ENCODE measurements around the gene MEI1.

MEI1 gene

DNA sequence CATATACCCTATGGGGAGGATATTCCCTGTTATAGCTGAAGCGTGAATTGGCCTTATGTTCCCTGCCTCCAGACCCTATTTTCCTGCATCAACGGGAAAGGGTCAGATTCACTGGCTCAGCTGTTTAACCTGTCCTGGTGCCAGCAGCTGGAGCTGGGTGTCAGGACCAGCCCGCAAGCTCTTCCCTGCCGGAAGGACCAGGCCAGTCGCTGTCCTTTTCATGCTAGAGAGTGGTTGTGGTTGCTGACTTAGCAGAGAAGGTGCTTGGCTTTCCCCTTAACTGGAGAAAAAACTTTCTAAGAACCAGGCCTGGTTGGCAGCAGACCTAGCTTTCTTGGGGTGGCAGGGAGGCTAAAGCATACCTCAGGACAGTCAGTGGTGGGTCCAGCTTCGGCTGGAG lies 128.4 kb downstream of the MEI1 start:
- Histone ChIP-seq H3K4me1 (ENCODE audit: insufficient read depth, low read length, poor library complexity, severe bottlenecking) (peaks cover 33% of the 10 kb centered on the region), H4K20me1 (ENCODE audit: insufficient read depth, low read length, poor library complexity, severe bottlenecking) (no peaks in the 10 kb centered on the region)

DNA sequence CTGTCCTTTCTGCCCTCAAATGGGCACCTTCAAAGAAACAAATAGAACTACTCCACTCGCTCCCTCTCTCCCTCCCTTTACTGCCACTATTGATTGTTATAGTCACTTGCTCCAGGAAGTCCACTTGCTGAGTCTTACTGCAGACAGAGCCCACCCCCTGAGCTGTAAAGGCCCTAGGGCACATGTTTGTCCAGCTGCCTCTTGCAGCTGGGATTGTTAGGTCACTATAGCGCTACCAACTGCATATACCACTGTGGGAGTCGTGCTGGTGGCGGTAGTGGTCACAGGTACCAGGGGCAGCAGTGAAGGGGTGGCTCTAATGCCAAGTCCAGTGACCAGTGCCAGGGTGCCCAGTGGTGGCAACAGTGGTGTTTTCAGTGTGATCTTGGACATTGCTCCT lies 129.2 kb downstream of the MEI1 start:
- Histone ChIP-seq H3K4me2 (ENCODE audit: low read depth, low read length, poor library complexity, severe bottlenecking) (no peak overlapping the region), H3K27me3 (ENCODE audit: insufficient read depth, low read length, poor library complexity, severe bottlenecking) (no peaks in the 10 kb centered on the region), H2AFZ (ENCODE audit: low read length) (no peak overlapping the region), H3K79me2 (ENCODE audit: insufficient read depth, low read length) (peaks cover 20% of the 10 kb centered on the region), H4K20me1 (ENCODE audit: insufficient read depth, low read length, poor library complexity, severe bottlenecking) (no peaks in the 10 kb centered on the region), H3K4me3 (ENCODE audit: low read length, poor library complexity, severe bottlenecking) (no peak overlapping the region), H3K36me3 (ENCODE audit: insufficient read depth, low read length) (peaks cover 17% of the 10 kb centered on the region; the same call in 1 of the 2 replicates), H3K4me1 (ENCODE audit: insufficient read depth, low read length, poor library complexity, severe bottlenecking) (peaks cover 33% of the 10 kb centered on the region), H3K9ac (ENCODE audit: low read depth, low read length, poor library complexity, severe bottlenecking) (peak overlapping the region; percentile 26), H3K9me2 (replicated peaks; ENCODE audit: low read depth, low read length) (no peaks in the 10 kb centered on the region), H3K9me3 (ENCODE audit: insufficient read depth, low read depth, low read length) (no peaks in the 10 kb centered on the region), H3F3A (ENCODE audit: low read depth) (no peaks in the 10 kb centered on the region)
- no peak for TF ChIP-seq EZH2phosphoT487 (IDR thresholded peaks at IDR 0.05; ENCODE audit: borderline replicate concordance)
- TF ChIP-seq, protein P1, sequence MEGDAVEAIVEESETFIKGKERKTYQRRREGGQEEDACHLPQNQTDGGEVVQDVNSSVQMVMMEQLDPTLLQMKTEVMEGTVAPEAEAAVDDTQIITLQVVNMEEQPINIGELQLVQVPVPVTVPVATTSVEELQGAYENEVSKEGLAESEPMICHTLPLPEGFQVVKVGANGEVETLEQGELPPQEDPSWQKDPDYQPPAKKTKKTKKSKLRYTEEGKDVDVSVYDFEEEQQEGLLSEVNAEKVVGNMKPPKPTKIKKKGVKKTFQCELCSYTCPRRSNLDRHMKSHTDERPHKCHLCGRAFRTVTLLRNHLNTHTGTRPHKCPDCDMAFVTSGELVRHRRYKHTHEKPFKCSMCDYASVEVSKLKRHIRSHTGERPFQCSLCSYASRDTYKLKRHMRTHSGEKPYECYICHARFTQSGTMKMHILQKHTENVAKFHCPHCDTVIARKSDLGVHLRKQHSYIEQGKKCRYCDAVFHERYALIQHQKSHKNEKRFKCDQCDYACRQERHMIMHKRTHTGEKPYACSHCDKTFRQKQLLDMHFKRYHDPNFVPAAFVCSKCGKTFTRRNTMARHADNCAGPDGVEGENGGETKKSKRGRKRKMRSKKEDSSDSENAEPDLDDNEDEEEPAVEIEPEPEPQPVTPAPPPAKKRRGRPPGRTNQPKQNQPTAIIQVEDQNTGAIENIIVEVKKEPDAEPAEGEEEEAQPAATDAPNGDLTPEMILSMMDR (conservative IDR thresholded peaks at IDR 0.05; ENCODE audit: low read length), result no peak

More for the DNA sequence above, 128.4 kb downstream of the MEI1 start:
- Histone ChIP-seq H3K9me2 (replicated peaks; ENCODE audit: low read depth, low read length) (no peaks in the 10 kb centered on the region), H3K79me2 (ENCODE audit: insufficient read depth, low read length) (peaks cover 14% of the 10 kb centered on the region; the same call in 1 of the 2 replicates), H3K4me2 (ENCODE audit: low read depth, low read length, poor library complexity, severe bottlenecking) (no peak overlapping the region), H3K36me3 (ENCODE audit: insufficient read depth, low read length) (peaks cover 19% of the 10 kb centered on the region; the same call in 1 of the 2 replicates), H2AFZ (ENCODE audit: low read length) (no peak overlapping the region), H3F3A (ENCODE audit: low read depth) (no peaks in the 10 kb centered on the region), H3K27me3 (ENCODE audit: insufficient read depth, low read length, poor library complexity, severe bottlenecking) (no peaks in the 10 kb centered on the region), H3K9ac (ENCODE audit: low read depth, low read length, poor library complexity, severe bottlenecking) (peak overlapping the region; percentile 26), H3K4me3 (ENCODE audit: low read length, poor library complexity, severe bottlenecking) (no peak overlapping the region), H3K9me3 (ENCODE audit: insufficient read depth, low read depth, low read length) (no peaks in the 10 kb centered on the region)
- TF ChIP-seq EZH2phosphoT487 (IDR thresholded peaks at IDR 0.05; ENCODE audit: borderline replicate concordance), result no peak
- TF ChIP-seq, protein P1 (conservative IDR thresholded peaks at IDR 0.05; ENCODE audit: low read length), result no peak

DNA sequence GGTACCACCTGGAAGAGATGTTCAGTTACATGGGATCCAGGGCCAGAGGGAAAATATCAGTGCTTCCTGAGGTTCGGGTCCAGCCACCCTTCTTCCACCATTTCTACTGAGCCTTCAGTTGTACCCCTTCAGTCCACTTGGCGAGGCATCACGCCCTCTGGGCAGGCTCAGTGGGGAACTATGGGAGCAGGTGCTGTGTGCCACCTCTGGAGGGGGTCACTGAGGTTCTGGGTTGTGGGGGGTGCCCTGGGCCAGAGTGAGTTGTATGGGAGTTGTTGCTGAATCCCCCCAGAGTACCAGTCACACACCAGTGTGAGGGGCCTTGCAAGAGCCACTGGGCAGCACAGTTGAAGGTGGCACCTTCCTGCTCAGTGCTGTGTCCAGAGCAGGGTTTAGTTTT lies 130.9 kb downstream of the MEI1 start:
- H3K36me3 ChIP-seq (ENCODE audit: insufficient read depth, low read length), result peaks cover 11% of the 10 kb centered on the region; the same call in 1 of the 2 replicates
- H3K9me2 ChIP-seq (replicated peaks; ENCODE audit: low read depth, low read length), result no peaks in the 10 kb centered on the region
- peak overlapping the region; percentile 45 for H3K9ac ChIP-seq (ENCODE audit: low read depth, low read length, poor library complexity, severe bottlenecking)
- H4K20me1 ChIP-seq (ENCODE audit: insufficient read depth, low read length, poor library complexity, severe bottlenecking), result peaks cover 15% of the 10 kb centered on the region
- H3F3A ChIP-seq (ENCODE audit: low read depth), result no peaks in the 10 kb centered on the region
- H3K4me1 ChIP-seq (ENCODE audit: insufficient read depth, low read length, poor library complexity, severe bottlenecking), result peaks cover 39% of the 10 kb centered on the region
- no peaks in the 10 kb centered on the region for H3K9me3 ChIP-seq (ENCODE audit: insufficient read depth, low read depth, low read length)
- H2AFZ ChIP-seq (ENCODE audit: low read length), result no peak overlapping the region
- no peaks in the 10 kb centered on the region for H3K27me3 ChIP-seq (ENCODE audit: insufficient read depth, low read length, poor library complexity, severe bottlenecking)
- H3K79me2 ChIP-seq (ENCODE audit: insufficient read depth, low read length), result peaks cover 37% of the 10 kb centered on the region
- no peak overlapping the region for H3K4me2 ChIP-seq (ENCODE audit: low read depth, low read length, poor library complexity, severe bottlenecking)
- H3K4me3 ChIP-seq (ENCODE audit: low read length, poor library complexity, severe bottlenecking), result no peak overlapping the region
- TF ChIP-seq, protein P1 (conservative IDR thresholded peaks at IDR 0.05; ENCODE audit: low read length), result peak; percentile 63
- TF ChIP-seq EZH2phosphoT487 (IDR thresholded peaks at IDR 0.05; ENCODE audit: borderline replicate concordance), result no peak

All from Loucy (cell line).